ENCODE data around the gene CREB3L1. TPM values are rescaled to one million over a fixed set of nuclear protein-coding genes. Genes with fewer than 3 reads are reported as not detected.

Gene CREB3L1
- total RNA-seq, 1 donor from 2014 or later = 0.43 TPM

DNA sequence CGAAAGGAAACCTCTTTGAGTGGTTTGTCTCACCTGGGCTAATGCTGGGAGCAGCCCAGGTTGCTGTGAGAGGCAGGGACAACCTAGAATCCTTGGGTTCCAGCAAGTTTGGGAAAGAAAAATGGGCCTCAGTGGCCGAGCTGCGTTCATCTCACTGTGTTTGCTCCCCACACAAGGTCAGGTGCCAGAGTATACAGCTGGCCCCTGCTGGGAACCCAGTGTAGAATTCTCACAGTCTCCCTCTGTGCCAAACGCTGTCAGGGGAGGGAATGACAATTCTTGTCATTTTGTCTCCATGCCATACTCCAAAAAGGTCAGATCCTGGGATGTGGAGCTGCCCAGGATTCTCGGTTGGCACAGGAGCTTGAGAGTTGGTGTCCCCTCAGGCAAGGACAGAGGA, 74.1 kb downstream of the CREB3L1 start:
- no peak overlapping the region for H3K27ac ChIP-seq
- peaks cover 29% of the 10 kb centered on the region for H3K4me1 ChIP-seq
- Mint-ChIP-seq H3K4me3 (peak overlapping the region; percentile 46), H3K4me1 (peaks cover 53% of the 10 kb centered on the region), H3K36me3 (no peaks in the 10 kb centered on the region), H3K27me3 (ENCODE audit: insufficient read depth, low read depth) (peaks cover 17% of the 10 kb centered on the region), H3K27ac (no peak overlapping the region), H3K9me3 (peaks cover 3% of the 10 kb centered on the region)
- H3K79me2 ChIP-seq (ENCODE audit: low read depth) = peaks cover 76% of the 10 kb centered on the region
- peaks cover 4% of the 10 kb centered on the region for H3K27me3 ChIP-seq
- H3K9ac ChIP-seq = no peak overlapping the region
- H3K9me3 ChIP-seq (ENCODE audit: low read depth) = no peaks in the 10 kb centered on the region
- TF ChIP-seq EZH2 (IDR thresholded peaks at IDR 0.05) (no peak), EZH2phosphoT487 (IDR thresholded peaks at IDR 0.05) (no peak)
- TF ChIP-seq, protein P1, sequence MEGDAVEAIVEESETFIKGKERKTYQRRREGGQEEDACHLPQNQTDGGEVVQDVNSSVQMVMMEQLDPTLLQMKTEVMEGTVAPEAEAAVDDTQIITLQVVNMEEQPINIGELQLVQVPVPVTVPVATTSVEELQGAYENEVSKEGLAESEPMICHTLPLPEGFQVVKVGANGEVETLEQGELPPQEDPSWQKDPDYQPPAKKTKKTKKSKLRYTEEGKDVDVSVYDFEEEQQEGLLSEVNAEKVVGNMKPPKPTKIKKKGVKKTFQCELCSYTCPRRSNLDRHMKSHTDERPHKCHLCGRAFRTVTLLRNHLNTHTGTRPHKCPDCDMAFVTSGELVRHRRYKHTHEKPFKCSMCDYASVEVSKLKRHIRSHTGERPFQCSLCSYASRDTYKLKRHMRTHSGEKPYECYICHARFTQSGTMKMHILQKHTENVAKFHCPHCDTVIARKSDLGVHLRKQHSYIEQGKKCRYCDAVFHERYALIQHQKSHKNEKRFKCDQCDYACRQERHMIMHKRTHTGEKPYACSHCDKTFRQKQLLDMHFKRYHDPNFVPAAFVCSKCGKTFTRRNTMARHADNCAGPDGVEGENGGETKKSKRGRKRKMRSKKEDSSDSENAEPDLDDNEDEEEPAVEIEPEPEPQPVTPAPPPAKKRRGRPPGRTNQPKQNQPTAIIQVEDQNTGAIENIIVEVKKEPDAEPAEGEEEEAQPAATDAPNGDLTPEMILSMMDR (IDR thresholded peaks at IDR 0.05) = no peak
- H3K36me3 ChIP-seq = no peaks in the 10 kb centered on the region
- no peak overlapping the region for H3K4me3 ChIP-seq
- H4K20me1 ChIP-seq (ENCODE audit: low read depth) = peaks cover 54% of the 10 kb centered on the region
- peaks cover 16% of the 10 kb centered on the region for H3F3A ChIP-seq (ENCODE audit: low read depth)
- no peak for DNase-seq (ENCODE audit: low spot score)
- peak overlapping the region; percentile 35 for H3K4me2 ChIP-seq
- H2AFZ ChIP-seq (replicated peaks) = no peak overlapping the region

DNA sequence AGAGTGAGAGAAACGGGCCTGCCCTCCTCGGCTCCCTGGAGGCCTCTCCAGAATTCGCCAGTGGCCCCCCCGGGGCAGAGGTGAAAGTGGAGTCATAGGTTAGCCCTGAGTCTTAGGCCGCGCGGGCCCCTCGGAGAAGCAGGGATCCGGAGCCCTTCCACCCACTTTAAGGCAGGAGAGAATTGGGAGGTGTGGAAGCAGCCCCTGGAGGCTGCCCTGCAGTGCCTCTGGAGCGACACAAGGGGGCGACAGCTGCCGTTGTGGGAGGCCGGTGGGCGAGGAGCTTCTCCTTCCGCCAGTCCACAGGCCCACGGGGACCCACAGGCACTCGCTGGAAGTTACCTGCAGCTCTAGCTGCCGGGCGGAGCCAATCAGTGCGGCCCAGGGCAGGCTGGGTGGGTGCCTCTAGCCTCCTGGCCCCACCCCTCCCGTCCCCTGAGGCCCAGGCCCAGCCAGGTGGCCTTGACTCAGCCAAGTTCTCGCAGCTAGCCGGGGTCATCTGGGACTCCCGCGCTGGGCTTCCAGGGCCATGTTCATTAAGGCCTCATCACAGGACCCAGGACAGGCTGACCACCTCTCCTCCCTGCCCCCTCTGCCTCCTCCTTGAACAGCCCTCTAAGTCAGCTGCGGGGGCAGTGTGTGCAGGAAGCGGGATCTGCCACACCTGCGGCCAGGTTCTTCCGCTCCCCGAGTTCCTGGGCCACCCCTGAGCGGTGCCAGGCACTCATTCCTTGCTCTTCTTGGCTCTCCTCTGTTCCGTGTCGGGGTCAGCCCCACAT, 74.8 kb downstream of the CREB3L1 start:
- Mint-ChIP-seq H3K4me3 (peak overlapping the region; percentile 46), H3K27me3 (ENCODE audit: insufficient read depth, low read depth) (peaks cover 13% of the 10 kb centered on the region), H3K9me3 (no peaks in the 10 kb centered on the region), H3K27ac (no peak overlapping the region), H3K4me1 (peaks cover 53% of the 10 kb centered on the region), H3K36me3 (no peaks in the 10 kb centered on the region)
- Histone ChIP-seq H3K9me3 (ENCODE audit: low read depth) (no peaks in the 10 kb centered on the region), H2AFZ (replicated peaks) (no peak overlapping the region), H3K4me1 (peaks cover 36% of the 10 kb centered on the region), H3F3A (ENCODE audit: low read depth) (peaks cover 17% of the 10 kb centered on the region), H3K9ac (no peak overlapping the region), H3K4me3 (no peak overlapping the region), H3K27me3 (no peaks in the 10 kb centered on the region), H3K79me2 (ENCODE audit: low read depth) (peaks cover 78% of the 10 kb centered on the region), H3K27ac (no peak overlapping the region), H3K36me3 (no peaks in the 10 kb centered on the region), H4K20me1 (ENCODE audit: low read depth) (peaks cover 54% of the 10 kb centered on the region), H3K4me2 (peak overlapping the region; percentile 35)
- TF ChIP-seq, protein P1 (IDR thresholded peaks at IDR 0.05) = peak; percentile 87
- TF ChIP-seq EZH2 (IDR thresholded peaks at IDR 0.05) = no peak
- peak; percentile 71 for DNase-seq (ENCODE audit: low spot score)

GRCh38 chr11:46353698-46354097, 76.2 kb downstream of the CREB3L1 start:
- Mint-ChIP-seq H3K4me3 (no peak overlapping the region), H3K27me3 (ENCODE audit: insufficient read depth, low read depth) (peaks cover 11% of the 10 kb centered on the region), H3K27ac (no peak overlapping the region), H3K9me3 (no peaks in the 10 kb centered on the region), H3K4me1 (peaks cover 47% of the 10 kb centered on the region), H3K36me3 (no peaks in the 10 kb centered on the region)
- no peaks in the 10 kb centered on the region for H3K36me3 ChIP-seq
- no peak overlapping the region for H3K27ac ChIP-seq
- H3F3A ChIP-seq (ENCODE audit: low read depth) = peaks cover 17% of the 10 kb centered on the region
- TF ChIP-seq EZH2phosphoT487 (IDR thresholded peaks at IDR 0.05) (no peak), EZH2 (IDR thresholded peaks at IDR 0.05) (no peak)
- TF ChIP-seq, protein P1 (IDR thresholded peaks at IDR 0.05) = no peak
- peaks cover 49% of the 10 kb centered on the region for H4K20me1 ChIP-seq (ENCODE audit: low read depth)
- H3K9me3 ChIP-seq (ENCODE audit: low read depth) = no peaks in the 10 kb centered on the region
- H3K4me2 ChIP-seq = peak overlapping the region; percentile 15
- H3K9ac ChIP-seq = no peak overlapping the region
- no peak overlapping the region for H2AFZ ChIP-seq (replicated peaks)
- H3K4me3 ChIP-seq = no peak overlapping the region
- DNase-seq (ENCODE audit: low spot score) = no peak
- peaks cover 79% of the 10 kb centered on the region for H3K79me2 ChIP-seq (ENCODE audit: low read depth)
- peaks cover 33% of the 10 kb centered on the region for H3K4me1 ChIP-seq
- no peaks in the 10 kb centered on the region for H3K27me3 ChIP-seq
